ENCODE data around the gene FLCN.

Gene FLCN

GRCh38 chr17:17241656-17242055 lies 4.7 kb upstream of the FLCN start:
- H3K4me3 ChIP-seq: no peak overlapping the region
- H3K27ac ChIP-seq: no peak overlapping the region

DNA sequence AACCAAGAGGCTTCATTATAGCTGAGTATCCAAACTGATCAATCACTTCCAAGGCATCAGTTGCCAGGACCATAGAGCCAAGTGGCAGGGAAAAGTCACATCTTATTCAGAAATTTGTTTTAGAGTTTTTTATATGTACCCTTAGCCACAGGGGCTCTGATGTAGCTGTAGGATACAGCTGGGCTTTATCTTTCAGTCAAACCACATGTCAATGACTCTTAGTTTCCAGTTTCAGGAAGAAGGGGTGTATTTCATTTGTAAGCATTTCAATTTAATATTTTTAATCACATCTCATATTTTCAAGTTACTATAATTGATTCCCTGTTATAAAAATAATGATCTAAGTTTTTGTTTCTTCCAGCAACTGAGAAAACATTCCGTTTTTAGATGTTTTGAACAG lies 2.9 kb upstream of the FLCN start:
- H3K27ac ChIP-seq: no peak overlapping the region

GRCh38 chr17:17236295-17237025 lies 508 bp downstream of the FLCN start:
- peak overlapping the region; percentile 88 to 100 (median 99) for H3K27ac ChIP-seq
- peak overlapping the region; percentile 87 to 100 (median 94) for H3K4me3 ChIP-seq

More for the DNA sequence above, 2.9 kb upstream of the FLCN start:
- no peak overlapping the region for H3K4me3 ChIP-seq

DNA sequence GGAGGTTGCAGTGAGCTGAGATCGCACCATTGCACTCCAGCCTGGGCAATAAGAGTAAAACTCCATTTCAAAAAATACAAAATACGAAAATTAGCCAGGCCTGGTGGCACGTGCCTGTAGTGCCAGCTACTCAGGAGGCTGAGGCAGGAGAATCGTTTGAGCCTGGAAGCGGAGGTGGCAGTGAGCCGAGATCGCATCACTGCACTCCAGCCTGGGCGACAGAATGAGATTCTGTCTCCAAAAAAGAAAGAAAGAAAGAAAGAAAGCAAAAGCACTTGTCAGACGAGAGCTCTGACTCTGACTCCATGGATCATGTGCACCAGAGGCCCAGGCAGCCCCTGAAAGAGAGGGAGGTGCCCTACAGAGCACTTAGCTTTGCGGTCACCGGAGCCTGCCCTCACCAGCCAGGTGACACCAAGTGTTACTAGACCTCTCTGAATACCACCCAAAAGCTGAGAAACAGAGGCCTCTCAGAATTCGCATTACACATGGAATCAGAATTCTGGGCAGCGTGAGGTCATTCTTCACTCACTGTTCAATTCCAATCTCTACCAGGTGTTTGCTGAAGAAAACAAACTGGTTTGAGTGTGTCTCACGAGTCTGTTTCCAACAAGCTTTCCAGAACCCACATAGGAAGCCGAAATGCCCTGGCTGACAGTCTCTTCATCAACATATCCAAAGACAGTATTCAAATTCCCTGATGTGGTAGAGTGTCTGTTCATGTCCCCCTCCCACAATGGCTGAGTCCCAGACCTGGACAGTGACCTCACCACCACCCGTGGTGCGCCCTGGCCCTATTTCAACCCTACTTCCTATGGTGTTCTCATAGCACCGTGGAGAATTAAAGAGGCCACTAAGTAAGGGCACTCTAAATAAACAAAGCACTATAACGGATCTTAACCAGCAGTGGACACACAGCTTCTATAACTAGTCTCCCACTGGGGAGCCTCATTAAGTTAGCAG lies 1.5 kb downstream of the FLCN start:
- Histone ChIP-seq H3K4me3 (peak overlapping the region; percentile 87 to 100 (median 94)), H3K27ac (peak overlapping the region in 14 of 21 experiments; percentile 97 to 100 (median 99))

GRCh38 chr17:17232303-17232621 lies 4.7 kb downstream of the FLCN start:
- Histone ChIP-seq H3K27ac (no peak overlapping the region), H3K4me3 (no peak overlapping the region)

DNA sequence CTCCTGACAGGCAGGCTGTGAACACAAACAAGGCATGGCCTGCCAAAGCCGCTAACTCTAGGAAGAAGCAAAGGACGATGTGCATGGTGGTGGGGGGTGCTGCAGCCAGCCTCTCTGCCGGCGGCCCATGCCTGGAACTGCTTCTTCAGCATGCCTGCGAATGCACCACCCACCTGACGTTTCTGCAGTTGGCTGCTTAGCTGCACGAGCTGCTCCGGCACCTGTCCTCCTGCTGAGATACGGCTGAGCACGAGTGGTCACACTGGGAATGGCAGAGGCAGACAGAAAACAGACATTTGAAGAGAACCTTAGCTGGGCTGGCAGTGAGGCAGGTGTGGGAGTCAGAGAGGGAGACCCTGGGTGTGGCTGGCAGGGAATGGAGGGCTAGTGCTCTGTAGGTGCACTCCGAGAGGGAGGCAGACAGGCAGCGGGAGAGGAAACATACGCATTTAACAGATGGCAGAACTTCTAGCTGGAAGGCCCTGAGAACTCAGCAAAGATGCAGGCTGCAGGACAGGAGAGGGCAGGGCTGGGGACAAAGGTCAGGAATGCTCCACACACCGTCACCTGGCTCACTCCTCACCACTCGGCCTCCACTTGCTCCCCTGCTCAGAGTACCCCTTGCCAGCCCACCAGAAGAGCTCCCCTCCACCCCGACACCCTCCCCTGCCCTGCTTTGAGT lies 5.2 kb downstream of the FLCN start:
- Histone ChIP-seq H3K27ac (no peak overlapping the region), H3K4me3 (no peak overlapping the region)

GRCh38 chr17:17229416-17230384 lies 7.3 kb downstream of the FLCN start:
- Histone ChIP-seq H3K4me3 (no peak overlapping the region), H3K27ac (no peak overlapping the region)

DNA sequence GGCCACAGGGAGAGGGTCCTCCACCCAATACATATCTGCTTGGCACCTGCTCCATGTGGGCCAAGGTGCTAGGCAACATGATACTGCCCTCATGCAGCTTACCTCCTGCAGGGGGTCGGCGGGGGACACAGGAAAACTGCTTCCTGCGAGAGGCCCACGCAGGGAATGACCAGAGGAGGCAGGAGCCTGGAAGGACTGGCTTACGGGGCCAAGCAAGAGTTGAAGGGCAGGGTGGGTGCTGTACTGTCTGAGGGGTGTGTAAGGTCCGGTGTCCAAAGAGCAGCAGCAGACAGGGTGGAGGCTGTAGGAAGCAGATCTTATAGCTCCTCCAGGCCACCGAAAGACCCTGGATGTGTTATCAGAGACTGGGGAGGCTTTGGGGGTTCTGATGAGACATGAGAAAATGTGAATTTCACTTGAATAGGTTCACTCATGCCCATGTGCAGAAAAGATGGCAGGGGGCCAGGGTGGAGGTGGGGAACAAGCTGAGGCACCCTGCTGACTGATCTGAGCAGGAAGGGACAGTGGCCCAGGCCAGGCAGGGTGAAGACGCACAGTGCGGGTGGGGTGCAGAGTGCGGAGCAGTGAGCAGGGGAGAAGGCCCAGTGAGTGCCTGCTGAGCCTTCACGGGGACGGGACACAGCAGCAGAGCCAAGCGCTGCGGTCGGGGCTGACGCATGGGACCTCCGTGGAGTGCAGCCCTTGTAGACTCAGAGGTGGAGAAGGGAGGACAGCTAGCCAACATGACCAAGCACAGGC lies 8.3 kb downstream of the FLCN start:
- H3K27ac ChIP-seq: no peak overlapping the region

DNA sequence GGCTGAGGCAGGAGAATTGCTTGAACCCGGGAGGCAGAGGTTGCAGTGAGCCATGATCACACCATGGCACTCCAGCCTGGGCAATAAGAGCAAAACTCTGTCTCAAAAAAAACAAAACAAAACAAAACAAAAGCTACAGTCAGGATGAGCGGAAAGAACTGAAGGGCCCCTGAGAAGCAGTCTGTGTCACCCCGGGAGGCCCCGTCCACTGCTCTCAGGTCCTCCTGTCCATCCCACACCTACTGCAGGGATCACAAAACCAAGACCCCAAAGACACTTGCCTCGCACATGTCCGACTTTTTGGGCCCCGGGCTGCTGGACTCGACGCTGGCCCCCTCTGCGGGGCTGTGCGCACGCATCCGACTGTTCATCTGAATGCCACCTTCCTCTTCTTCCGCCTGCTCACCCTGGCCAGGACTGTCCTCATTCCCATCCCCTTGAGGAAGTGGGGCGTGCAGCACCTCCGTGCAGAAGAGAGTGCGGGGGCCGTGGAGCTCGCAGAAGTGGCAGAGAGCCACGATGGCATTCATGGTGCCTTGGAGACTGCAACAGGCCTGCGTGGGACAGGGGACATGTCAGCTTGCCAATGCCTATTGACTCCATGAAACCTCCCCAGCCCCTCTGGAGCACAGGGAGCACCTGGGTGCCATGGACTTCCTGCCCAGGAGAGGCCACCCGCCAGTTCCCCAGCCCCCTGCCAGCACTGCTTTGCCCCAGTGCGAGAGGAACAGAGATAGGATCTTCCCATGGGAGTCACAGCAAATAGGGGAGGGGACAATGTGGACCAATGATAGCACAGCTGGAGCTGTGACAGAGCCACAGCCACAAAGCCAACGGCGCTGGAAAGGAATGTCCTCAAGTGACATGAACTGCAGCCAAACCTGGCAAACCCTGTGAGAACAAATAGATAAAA lies 9.1 kb downstream of the FLCN start:
- no peak overlapping the region for H3K27ac ChIP-seq
- no peak overlapping the region for H3K4me3 ChIP-seq

More for the DNA sequence above, 8.3 kb downstream of the FLCN start:
- H3K4me3 ChIP-seq: no peak overlapping the region

GRCh38 chr17:17226451-17227265 lies 10.3 kb downstream of the FLCN start:
- Histone ChIP-seq H3K4me3 (no peak overlapping the region), H3K27ac (no peak overlapping the region)

GRCh38 chr17:17225901-17226300 lies 11.1 kb downstream of the FLCN start:
- H3K27ac ChIP-seq: no peak overlapping the region

GRCh38 chr17:17224137-17224536 lies 12.8 kb downstream of the FLCN start:
- H3K27ac ChIP-seq: no peak overlapping the region
- H3K4me3 ChIP-seq: no peak overlapping the region

More at GRCh38 chr17:17225901-17226300, 11.1 kb downstream of the FLCN start:
- H3K4me3 ChIP-seq: no peak overlapping the region

DNA sequence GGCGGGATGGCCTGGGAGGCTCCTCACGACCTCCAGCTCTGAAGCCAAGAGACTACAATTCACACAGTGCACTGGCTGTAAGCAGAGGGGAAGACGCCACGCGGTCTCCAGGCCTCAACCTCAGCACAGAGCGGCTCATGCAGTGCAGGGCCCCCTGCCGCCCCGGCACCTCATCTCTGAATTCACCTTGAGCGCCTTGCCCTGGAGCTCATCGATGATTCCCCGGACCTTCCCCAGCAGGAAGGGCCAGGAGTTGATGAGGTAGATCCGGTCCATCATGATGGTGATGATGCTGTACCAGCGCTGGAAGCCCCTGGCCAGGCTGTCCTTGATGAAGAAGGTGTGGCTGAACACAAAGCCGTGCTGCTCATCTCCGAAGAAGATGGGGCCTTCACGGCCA lies 13.2 kb downstream of the FLCN start:
- H3K27ac ChIP-seq: no peak overlapping the region
- no peak overlapping the region for H3K4me3 ChIP-seq

GRCh38 chr17:17221329-17221728 lies 15.6 kb downstream of the FLCN start:
- no peak overlapping the region for H3K4me3 ChIP-seq
- H3K27ac ChIP-seq: no peak overlapping the region

- no peak overlapping the region for H3K4me3 ChIP-seq
- H3K27ac ChIP-seq: no peak overlapping the region
These were observed 16.4 kb downstream of the FLCN start for GRCh38 chr17:17220529-17220928.

DNA sequence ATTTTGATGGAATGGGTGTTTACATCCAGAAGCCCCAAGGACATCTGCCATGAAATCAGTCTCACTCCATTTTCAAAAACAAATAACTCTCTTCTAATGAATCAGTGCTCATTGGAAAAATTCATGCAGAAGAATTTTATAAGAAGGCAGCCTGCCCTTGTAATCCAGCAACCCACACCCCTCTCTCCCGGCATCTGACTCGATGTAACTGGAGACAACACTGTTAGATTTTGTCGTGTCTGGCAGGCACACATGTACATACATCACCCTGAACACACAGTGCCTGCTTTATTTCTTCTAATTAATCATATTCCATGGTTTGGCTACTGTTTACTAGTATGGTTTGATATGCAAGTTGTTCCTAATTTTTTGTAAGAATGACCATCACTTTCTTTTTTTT lies 19.0 kb downstream of the FLCN start:
- Histone ChIP-seq H3K27ac (no peak overlapping the region), H3K4me3 (no peak overlapping the region)

GRCh38 chr17:17216776-17217175 lies 20.2 kb downstream of the FLCN start:
- no peak overlapping the region for H3K4me3 ChIP-seq
- H3K27ac ChIP-seq: no peak overlapping the region
